ENCODE data around the gene FAM167B. TPM values are rescaled to one million over a fixed set of nuclear protein-coding genes. Genes with fewer than 3 reads are reported as not detected.

FAM167B gene
- total RNA-seq, 1 experiment from 2014 or later: 1.5 TPM

DNA sequence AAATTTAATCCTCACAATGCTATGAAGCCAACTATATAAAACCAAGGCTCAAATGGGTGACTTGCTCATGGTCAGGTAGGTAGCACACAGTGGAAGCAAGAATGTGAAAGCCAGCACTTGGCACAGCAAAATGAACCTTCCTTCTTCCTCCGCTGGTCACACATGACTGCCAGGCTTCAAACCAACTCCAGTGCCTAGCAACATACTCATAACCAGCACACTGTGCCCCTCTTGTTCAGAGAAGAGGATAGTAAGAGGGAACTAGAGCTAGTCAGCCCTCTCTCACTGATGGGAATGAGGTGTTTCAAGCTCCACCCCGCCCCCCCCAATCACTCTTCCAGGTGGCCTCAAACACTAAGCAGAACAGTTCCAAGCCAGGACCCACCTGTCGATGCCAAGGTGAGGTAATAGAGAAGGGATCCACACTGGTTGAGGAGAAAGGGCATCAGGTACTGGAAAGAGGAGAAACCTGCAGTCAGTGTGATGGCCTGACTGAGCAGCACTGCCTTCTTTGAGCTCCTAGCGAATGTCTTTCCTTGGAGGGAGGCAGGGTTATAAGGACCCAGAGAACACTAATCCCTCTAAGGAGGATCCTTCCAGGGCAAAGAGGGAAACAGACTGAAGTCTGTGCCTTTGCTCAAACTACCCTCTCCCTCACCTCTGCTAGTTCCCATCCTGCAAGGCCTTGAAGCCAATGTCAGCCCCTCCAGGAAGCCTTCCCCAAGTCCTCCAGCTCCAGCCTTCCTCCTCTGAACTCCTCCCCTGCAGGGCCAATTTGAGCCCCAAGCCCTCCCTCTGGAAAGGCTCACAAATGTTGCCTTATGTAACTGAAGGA is 26.1 kb upstream of the FAM167B start:
- no CpG with 5 or more reads among the region's 4 CpGs for WGBS (ENCODE audit: extremely low coverage, insufficient read length, low lambda C conversion rate)
- peaks cover 17 to 25% of the 10 kb centered on the region in 2 experiments for H3K4me1 Mint-ChIP-seq
- H2BK12ac ChIP-seq (ENCODE audit: insufficient read length, low read depth, low read length): no peak overlapping the region
- no peak overlapping the region for H3K14ac ChIP-seq (ENCODE audit: insufficient read depth, low read length)
- H3K18ac ChIP-seq (ENCODE audit: insufficient read length, low read depth, low read length): no peak overlapping the region
- TF ChIP-seq, protein P1, sequence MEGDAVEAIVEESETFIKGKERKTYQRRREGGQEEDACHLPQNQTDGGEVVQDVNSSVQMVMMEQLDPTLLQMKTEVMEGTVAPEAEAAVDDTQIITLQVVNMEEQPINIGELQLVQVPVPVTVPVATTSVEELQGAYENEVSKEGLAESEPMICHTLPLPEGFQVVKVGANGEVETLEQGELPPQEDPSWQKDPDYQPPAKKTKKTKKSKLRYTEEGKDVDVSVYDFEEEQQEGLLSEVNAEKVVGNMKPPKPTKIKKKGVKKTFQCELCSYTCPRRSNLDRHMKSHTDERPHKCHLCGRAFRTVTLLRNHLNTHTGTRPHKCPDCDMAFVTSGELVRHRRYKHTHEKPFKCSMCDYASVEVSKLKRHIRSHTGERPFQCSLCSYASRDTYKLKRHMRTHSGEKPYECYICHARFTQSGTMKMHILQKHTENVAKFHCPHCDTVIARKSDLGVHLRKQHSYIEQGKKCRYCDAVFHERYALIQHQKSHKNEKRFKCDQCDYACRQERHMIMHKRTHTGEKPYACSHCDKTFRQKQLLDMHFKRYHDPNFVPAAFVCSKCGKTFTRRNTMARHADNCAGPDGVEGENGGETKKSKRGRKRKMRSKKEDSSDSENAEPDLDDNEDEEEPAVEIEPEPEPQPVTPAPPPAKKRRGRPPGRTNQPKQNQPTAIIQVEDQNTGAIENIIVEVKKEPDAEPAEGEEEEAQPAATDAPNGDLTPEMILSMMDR (conservative IDR thresholded peaks at IDR 0.05): no peak
- DNase-seq: no peak
- peaks cover 21 to 45% (median 37%) of the 10 kb centered on the region in 3 experiments for H3K36me3 Mint-ChIP-seq (ENCODE audit: insufficient read depth in 1 of 3, low read depth in 3 of 3)
- H3K27ac ChIP-seq (ENCODE audit: insufficient read length, low read depth, low read length): no peak overlapping the region
- no peak overlapping the region for H2AFZ ChIP-seq (ENCODE audit: low read length)
- peaks cover 7% of the 10 kb centered on the region; the same call in 1 of the 2 replicates for H3K4me1 ChIP-seq (ENCODE audit: insufficient read depth, low read length)
- no peaks in the 10 kb centered on the region for H3K9me3 ChIP-seq (ENCODE audit: control insufficient read depth, low read depth, low read length)
- no peak overlapping the region for H4K8ac ChIP-seq (replicated peaks; ENCODE audit: insufficient read length, low read depth, low read length)
- no peaks in the 10 kb centered on the region for H3K9me3 Mint-ChIP-seq
- H4K20me1 ChIP-seq (ENCODE audit: control insufficient read depth, insufficient read depth, insufficient read length): no peaks in the 10 kb centered on the region
- H3K4me2 ChIP-seq (ENCODE audit: insufficient read depth, insufficient read length, low read length): peak overlapping the region; percentile 79
- H3K9ac ChIP-seq (ENCODE audit: extremely low read depth, insufficient read length, low read length): peak overlapping the region; percentile 35
- no peak overlapping the region for H2BK120ac ChIP-seq (ENCODE audit: low read depth, low read length, poor library complexity, severe bottlenecking)
- peak overlapping the region; percentile 98 for H3K4me3 Mint-ChIP-seq
- no peak overlapping the region for H3T11ph ChIP-seq (ENCODE audit: low read length)
- no peak overlapping the region for H2AK5ac ChIP-seq (ENCODE audit: insufficient read length, low read length)
- H3K27me3 ChIP-seq (ENCODE audit: insufficient read depth, low read length): no peaks in the 10 kb centered on the region
- no peak overlapping the region for H2BK5ac ChIP-seq (ENCODE audit: insufficient read length, low read length)
- peak overlapping the region; percentile 83 to 99 (median 93); a peak in 6 of 7 replicates for H3K27ac Mint-ChIP-seq
- no peak overlapping the region for H4K5ac ChIP-seq (ENCODE audit: insufficient read length, low read depth, low read length)
- no peaks in the 10 kb centered on the region for H3K27me3 Mint-ChIP-seq (ENCODE audit: low read depth)
- no peak overlapping the region for H2BK15ac ChIP-seq (ENCODE audit: low read depth, low read length)
- no peaks in the 10 kb centered on the region for H3K79me1 ChIP-seq (ENCODE audit: insufficient read depth, low read depth, low read length, poor library complexity, severe bottlenecking)
- H3K23me2 ChIP-seq (ENCODE audit: insufficient read length, low read depth, low read length, poor library complexity, severe bottlenecking): peaks cover 7% of the 10 kb centered on the region
- H3K79me2 ChIP-seq (ENCODE audit: insufficient read depth, low read length): peaks cover 3% of the 10 kb centered on the region; the same call in 1 of the 2 replicates
- no peak overlapping the region for H3K23ac ChIP-seq (ENCODE audit: insufficient read length, low read depth, low read length)
- H4K91ac ChIP-seq (ENCODE audit: insufficient read length, low read depth, low read length): no peak overlapping the region
- no peak overlapping the region for H2BK20ac ChIP-seq (ENCODE audit: low read depth, low read length, poor library complexity, severe bottlenecking)
- no peak overlapping the region for H3K4ac ChIP-seq (ENCODE audit: low read depth, low read length)
- no peak overlapping the region for H3K56ac ChIP-seq (ENCODE audit: insufficient read length, low read depth, low read length)

Measured in H9 (cell line).